ENCODE results near the gene EIF2AK2.

Gene EIF2AK2

GRCh38 chr2:37100054-37100453 lies 56.7 kb downstream of the EIF2AK2 start:
- no peak for DNase-seq (ENCODE audit: low spot score)

DNA sequence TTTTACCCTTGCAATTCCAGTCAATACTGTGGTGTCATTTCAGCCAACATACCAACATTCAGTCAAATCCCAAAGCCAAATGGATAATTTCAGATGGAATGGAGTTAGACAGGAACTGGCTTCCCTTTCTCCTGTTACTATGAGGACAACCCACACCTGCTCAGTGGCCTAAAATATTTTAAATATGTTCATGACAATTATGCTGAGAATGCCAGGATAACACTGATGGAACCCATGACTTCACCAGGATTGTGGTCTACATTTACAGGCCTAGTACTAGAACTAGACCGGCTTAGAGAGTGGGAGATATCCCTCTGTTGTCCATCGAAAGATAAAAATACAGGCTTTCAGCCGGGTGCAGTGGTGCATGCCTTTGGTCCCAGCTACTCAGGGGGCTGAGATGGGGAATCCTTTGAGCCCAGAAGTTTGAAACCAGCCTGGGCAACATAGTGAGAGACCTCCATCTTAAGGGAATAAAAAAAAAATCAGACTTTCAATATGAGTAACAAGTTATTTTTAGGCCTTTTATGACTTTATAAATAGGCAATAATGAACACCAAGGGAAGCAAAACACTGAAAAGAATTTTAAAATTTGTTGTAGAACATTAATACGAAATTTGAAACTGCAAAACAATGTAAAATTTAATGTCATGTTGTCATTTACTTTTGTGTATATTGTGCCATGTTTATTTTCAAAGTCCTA lies 58.2 kb downstream of the EIF2AK2 start:
- no peak for DNase-seq (ENCODE audit: low spot score)

DNA sequence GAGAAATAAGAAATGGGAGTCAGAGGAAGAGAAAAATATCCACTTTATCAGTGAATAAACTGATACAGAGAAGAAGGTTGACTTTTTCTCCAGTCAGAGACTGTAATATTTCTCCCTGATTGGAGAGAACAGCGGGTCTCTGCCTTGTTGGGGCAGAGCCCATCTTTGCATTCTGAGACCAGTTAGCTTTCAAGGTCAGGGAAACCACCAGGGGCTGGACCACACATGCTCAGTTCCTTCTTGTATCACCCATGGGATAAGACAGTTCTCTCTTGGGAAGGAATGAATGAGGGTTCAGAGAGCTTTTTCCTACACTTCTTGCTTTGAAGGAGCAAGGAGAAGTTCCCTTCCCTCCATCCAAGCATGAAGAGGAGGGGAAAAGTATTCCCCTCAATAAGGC lies 60.2 kb downstream of the EIF2AK2 start:
- no peak for DNase-seq (ENCODE audit: low spot score)

DNA sequence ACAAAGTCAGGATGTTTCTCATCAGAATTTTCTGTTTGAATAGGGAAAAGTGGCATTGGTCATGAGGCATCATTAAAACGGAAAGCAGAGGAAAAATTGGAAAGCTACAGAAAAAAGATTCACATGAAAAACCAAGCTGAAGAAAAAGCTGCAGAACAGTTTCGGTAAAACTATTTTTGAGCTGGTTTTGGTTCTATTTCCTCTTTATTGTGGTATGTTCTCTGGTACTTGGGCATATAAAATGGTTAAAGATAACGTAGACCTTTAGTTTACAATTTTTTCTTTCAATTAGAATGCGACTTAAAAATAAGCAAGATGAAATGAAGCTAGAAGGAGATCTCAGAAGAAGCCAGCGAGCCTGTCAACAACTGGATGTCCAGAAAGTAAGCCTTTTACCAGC lies 64.9 kb downstream of the EIF2AK2 start:
- no peak for DNase-seq (ENCODE audit: low spot score)

- DNase-seq (ENCODE audit: low spot score): no peak
Observed at GRCh38 chr2:37090019-37090477, 66.7 kb downstream of the EIF2AK2 start.

- DNase-seq (ENCODE audit: low spot score): no peak
Observed at GRCh38 chr2:37085731-37086147, 71.0 kb downstream of the EIF2AK2 start.

- no peak for DNase-seq (ENCODE audit: low spot score)
Observed at GRCh38 chr2:37084797-37085196, 72.0 kb downstream of the EIF2AK2 start.

DNA sequence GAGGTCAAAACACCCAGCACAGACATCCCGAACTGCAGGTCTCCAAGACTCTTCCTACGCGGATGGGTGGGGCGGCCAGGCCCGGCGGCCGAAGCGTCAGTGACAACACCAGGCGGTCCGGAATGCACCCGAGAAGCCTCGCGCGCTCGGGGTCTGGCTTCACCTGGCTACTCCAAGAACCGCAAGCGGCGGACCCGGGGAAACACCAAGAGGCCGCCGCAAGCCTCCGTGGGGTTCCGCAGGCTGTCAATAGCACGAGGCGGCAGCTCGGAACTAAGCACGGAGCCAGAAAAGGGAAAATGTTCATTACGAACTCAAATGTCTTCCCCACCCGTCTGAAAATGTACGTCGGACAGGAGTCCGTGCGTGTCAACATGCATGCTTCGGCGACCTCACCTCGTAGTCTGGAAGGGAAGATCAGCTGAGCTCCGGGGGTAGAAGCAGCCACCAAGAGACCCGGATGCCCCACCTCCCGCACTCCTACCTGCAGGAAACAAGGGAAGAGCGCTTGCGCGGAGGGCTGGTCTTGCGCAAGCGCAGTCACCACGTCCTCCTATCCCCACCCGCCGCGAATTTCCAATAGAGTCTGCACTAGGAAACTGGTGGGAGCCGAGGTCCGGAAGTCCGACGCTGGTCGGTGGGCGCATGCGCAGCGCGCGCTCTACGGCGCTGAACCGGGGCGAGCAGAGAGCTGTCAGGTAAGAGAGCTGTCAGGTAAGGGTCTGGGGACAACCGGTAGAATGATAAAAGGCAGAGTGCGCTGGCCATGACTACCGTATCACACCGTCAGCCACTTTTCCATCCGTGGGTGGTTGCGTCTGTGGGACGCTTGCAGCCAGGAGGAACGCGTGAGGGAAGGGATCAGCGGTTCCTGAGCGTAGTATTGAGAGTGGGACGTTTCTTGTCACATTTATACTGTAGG lies 72.6 kb downstream of the EIF2AK2 start, which contains the start of the genes GPATCH11 and HEATR5B:
TSS of gene GPATCH11 (plus strand) at position 646 of the 922 bp plus-strand sequence. CDS start 3,864 bp downstream, outside the sequence.
TSS of gene HEATR5B (minus strand) at position 500 of the 922 bp plus-strand sequence. CDS start 958 bp downstream, outside the sequence.
- peak; percentile 96 for DNase-seq (ENCODE audit: low spot score)

DNA sequence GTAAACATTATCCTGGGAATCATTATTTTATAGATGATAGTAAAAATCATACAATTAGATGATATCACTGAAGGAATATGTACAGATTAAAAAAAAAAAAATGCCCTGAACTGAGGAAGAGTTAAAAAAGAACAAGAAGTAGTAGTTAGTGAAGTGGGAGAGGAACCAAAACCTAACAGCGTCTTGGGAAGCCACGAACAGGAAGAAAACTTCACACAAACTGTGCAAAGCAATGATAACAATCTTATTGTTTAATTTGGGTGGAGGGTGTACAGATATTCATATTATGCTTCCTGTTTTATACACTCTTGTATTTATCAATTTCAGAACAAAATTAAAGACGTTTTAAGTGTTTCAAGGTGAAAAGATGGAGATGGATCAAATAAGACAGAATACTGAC lies 76.1 kb downstream of the EIF2AK2 start:
- DNase-seq (ENCODE audit: low spot score): no peak

DNA sequence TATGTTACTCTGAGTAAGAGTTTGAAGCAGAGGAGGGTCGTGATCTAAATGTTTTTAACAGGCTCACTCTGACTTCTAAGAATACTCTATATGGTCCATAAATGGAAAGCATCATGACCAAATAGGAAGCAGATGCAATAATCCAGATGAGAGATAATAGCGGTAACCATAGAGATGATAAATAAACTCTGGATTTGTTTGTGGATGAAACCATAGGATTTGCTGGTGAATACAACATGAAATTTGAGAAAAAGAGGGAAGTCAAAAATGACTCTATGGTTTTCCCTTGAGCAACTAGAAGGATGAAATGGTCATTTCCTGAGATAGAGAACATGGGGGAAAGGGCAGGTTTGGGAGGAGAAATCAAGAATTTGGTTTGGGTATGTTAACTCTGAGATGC lies 76.5 kb downstream of the EIF2AK2 start:
- DNase-seq (ENCODE audit: low spot score): no peak

DNA sequence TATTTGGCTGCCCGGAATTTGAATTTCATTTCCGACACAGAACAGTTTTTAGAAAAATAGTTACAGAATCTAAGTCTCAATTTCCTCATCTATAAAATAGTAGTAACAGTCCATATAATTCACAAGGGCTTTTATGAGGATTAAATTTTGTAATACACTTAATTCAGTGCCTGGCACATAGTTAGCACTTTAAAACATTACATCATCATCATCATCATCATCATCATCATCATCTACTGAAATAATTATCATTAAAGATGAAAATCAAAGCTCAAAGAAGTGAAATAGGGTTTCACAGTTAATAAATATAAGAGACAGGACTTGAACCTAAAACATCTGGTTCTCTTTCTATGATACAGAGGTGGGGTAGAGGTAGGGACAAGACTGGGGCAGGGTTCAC lies 85.8 kb downstream of the EIF2AK2 start:
- no peak for DNase-seq (ENCODE audit: low spot score)

DNA sequence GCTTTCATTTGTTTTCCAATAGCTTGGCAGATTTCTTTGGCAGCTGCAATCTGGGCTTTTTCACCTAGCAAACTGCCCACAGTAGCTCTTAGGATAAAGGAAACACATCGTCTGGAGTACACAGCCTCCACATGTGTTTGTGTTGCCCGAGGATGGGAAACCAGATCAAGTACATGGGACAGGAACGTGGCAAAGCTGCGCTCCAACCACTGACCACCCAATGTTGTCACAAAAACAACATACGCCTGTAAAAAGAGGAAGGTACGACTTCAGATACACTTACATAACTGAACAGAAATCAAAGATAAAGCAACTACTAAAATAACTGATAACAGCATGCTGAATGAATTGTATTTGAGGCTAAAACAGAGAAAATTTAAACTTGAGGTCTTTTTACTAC lies 88.1 kb downstream of the EIF2AK2 start:
- no peak for DNase-seq (ENCODE audit: low spot score)

DNA sequence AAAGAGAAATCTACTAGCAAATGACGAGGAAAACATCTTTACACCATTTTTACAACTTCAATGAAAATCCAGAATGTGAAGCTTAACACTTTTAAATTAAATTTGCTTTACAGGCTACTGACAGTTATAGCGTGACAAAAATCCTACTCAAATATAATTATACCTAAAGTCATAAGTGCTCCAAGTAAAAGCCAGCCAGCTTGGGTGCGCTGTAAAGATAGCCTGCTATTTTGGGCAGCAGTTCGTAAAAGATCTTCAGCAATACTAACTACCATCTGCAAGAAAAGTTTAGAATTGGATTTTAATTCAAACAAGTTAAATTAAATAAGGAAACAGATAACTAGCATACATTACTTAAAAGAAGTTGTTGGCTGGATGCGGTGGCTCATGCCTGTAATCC lies 95.0 kb downstream of the EIF2AK2 start:
- DNase-seq (ENCODE audit: low spot score): no peak

DNA sequence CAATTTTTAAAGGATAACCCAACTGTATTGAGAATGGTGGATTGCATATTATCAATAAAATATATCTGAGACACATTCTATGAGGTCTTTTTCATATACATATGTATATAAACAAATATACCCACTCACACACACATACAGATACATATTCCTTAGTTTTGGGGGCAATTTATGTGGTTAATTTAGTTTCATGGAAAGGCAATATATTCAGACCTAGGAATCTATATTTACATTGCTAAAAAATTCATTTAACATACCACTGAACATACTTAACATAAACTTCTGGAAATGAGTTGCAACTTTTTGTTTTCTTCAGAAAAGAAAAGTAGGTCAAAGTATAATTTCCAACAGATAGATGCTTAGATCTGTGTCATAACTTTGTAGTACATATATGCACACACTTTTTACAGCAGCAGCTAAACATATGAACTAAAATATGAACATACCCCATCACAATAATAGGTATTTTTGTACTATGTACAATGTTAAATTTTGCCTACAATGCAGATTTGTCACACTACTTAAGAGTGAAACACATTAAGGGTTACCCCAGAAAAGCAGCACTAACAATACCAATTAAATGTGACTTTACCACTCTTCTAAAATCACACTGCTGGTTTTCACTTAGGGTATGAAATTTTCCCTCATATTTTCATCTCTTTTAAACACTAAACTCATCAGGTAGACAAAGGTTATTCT lies 95.6 kb downstream of the EIF2AK2 start:
- DNase-seq (ENCODE audit: low spot score): no peak

GRCh38 chr2:37060446-37060845 lies 96.3 kb downstream of the EIF2AK2 start:
- no peak for DNase-seq (ENCODE audit: low spot score)

GRCh38 chr2:37059841-37060240 lies 96.9 kb downstream of the EIF2AK2 start:
- no peak for DNase-seq (ENCODE audit: low spot score)

DNA sequence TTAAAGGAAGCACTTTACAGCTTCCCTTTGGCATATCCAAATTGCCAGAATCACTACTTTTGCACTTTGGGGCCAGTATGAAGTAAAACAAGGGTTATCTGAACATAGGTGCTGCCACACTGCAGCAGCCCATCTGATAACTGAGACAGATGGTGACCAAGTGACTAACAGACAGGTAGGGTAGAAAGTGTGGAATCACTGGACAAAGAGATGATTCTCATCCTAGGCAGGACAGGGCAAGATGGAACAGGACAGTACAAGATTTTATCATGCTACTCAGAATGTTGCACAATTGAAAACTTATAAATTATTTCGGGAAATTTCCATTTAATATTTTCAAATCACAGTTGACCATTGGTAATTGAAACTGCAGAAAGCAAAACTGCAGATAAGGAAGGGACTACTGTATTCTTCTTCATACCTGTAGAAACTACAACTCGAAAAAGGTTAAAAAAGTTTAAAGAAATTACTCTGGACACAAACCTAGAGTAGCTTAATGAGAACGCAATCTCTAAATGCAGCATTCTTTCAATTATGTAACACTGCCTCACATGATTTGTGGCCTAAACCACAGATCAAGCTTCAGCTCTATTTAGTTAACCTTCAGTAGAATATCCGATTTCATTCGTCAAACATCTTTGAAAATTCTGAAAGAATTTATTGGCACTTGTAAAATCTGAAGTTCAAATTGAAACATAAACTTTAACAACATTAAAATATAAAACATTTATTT lies 104.0 kb downstream of the EIF2AK2 start:
- no peak for DNase-seq (ENCODE audit: low spot score)
